Inferior parietal cortex (tissue), 1 donor: ENCODE results near the gene LMAN2L.
"Not testable (repeated sequence)": the region's sequence is repeated elsewhere in the genome, so short reads cannot be mapped to it uniquely, and the experiment has no call there.

Experiments used
- DNase-seq: peaks from one replicate; pipeline ENCODE4 v3.0.0-alpha.2; 2016; ENCODE audit errors: extremely low spot score

The LMAN2L gene

GRCh38 chr2:96687711-96688640 is 51.9 kb downstream of the LMAN2L start:
- no peak for DNase-seq

GRCh38 chr2:96687266-96687665 is 52.6 kb downstream of the LMAN2L start:
- no peak for DNase-seq

- DNase-seq, result no peak
Observed at GRCh38 chr2:96685577-96686459, 54.0 kb downstream of the LMAN2L start.

GRCh38 chr2:96684883-96685576 is 54.8 kb downstream of the LMAN2L start:
- no peak for DNase-seq

- DNase-seq, result no peak
Observed at GRCh38 chr2:96683972-96684820, 55.7 kb downstream of the LMAN2L start.

GRCh38 chr2:96683307-96683706 is 56.6 kb downstream of the LMAN2L start:
- DNase-seq, result no peak

- DNase-seq, result no peak
Observed at GRCh38 chr2:96681540-96681939, 58.3 kb downstream of the LMAN2L start.

GRCh38 chr2:96680561-96681141 is 59.2 kb downstream of the LMAN2L start:
- DNase-seq, result no peak

GRCh38 chr2:96679848-96680247 is 60.0 kb downstream of the LMAN2L start:
- no peak for DNase-seq

GRCh38 chr2:96669539-96670215 is 70.2 kb downstream of the LMAN2L start:
- DNase-seq, result no peak

GRCh38 chr2:96668771-96669170 is 71.1 kb downstream of the LMAN2L start:
- DNase-seq, result no peak

GRCh38 chr2:96665717-96666116 is 74.1 kb downstream of the LMAN2L start:
- not testable (repeated sequence) for DNase-seq

GRCh38 chr2:96665083-96665569 is 74.7 kb downstream of the LMAN2L start:
- DNase-seq, result no peak

GRCh38 chr2:96664366-96664925 is 75.4 kb downstream of the LMAN2L start:
- no peak for DNase-seq

- DNase-seq, result no peak
Observed at GRCh38 chr2:96663829-96664228, 76.0 kb downstream of the LMAN2L start.

GRCh38 chr2:96663177-96663576 is 76.7 kb downstream of the LMAN2L start:
- no peak for DNase-seq

- no peak for DNase-seq
Observed at GRCh38 chr2:96662360-96662759, 77.5 kb downstream of the LMAN2L start.

- DNase-seq, result no peak
Observed at GRCh38 chr2:96661324-96661723, 78.5 kb downstream of the LMAN2L start.

- no peak for DNase-seq
Observed at GRCh38 chr2:96656540-96656939, 83.3 kb downstream of the LMAN2L start.
